Duodenal mucosa (tissue), 2 donors: ENCODE results near the gene SLC48A1.

Experiments
- H3K27ac ChIP-seq: one replicate; pipeline ENCODE4 v1.7.0; 2013; ENCODE audit warnings: low read depth, low read length
- H3K27me3 ChIP-seq, 2 donors: one replicate each; pipeline ENCODE4 v1.7.0; 2013; ENCODE audit warnings: low read length in 2 of 2, control low read depth in 1 of 2; ENCODE audit not compliant: insufficient read depth in 2 of 2, control insufficient read depth in 1 of 2
- H3K36me3 ChIP-seq, 2 donors: one replicate each; pipeline ENCODE4 v1.7.0; 2013; ENCODE audit warnings: low read length in 2 of 2, control low read depth in 1 of 2; ENCODE audit not compliant: insufficient read depth in 2 of 2, control insufficient read depth in 1 of 2
- H3K4me1 ChIP-seq, 2 donors: one replicate each; pipeline ENCODE4 v1.7.0; 2013; ENCODE audit warnings: low read length in 2 of 2, control low read depth in 1 of 2; ENCODE audit not compliant: insufficient read depth in 2 of 2, control insufficient read depth in 1 of 2
- H3K4me3 ChIP-seq, 2 donors: one replicate each; pipeline ENCODE4 v1.7.0; 2013; ENCODE audit warnings: low read length in 2 of 2, low read depth in 1 of 2
- H3K9ac ChIP-seq, 2 donors: one replicate each; pipeline ENCODE4 v1.7.0; 2013; ENCODE audit warnings: low read length in 2 of 2, low read depth in 1 of 2
- H3K9me3 ChIP-seq, 2 donors: one replicate each; pipeline ENCODE4 v1.7.0; 2013; ENCODE audit warnings: low read length in 2 of 2, control low read depth in 1 of 2; ENCODE audit not compliant: control insufficient read depth in 1 of 2

SLC48A1 gene

GRCh38 chr12:47800582-47800981, 27.5 kb downstream of the SLC48A1 start:
- H3K4me3 ChIP-seq: no peak overlapping the region
- H3K36me3 ChIP-seq: peaks cover 0 to 20% of the 10 kb centered on the region in 2 donors
- H3K9ac ChIP-seq: no peak overlapping the region
- H3K27me3 ChIP-seq: no peaks in the 10 kb centered on the region
- H3K9me3 ChIP-seq: no peaks in the 10 kb centered on the region
- peaks cover 30 to 46% of the 10 kb centered on the region in 2 donors for H3K4me1 ChIP-seq
- H3K27ac ChIP-seq: no peak overlapping the region

GRCh38 chr12:47801170-47801903, 28.3 kb downstream of the SLC48A1 start:
- Histone ChIP-seq H3K27me3 (no peaks in the 10 kb centered on the region), H3K4me3 (no peak overlapping the region), H3K9ac (peak overlapping the region in 1 of 2 donors; percentile 18), H3K36me3 (peaks cover 0 to 15% of the 10 kb centered on the region in 2 donors), H3K9me3 (no peaks in the 10 kb centered on the region), H3K4me1 (peaks cover 38 to 54% of the 10 kb centered on the region in 2 donors), H3K27ac (no peak overlapping the region)

DNA sequence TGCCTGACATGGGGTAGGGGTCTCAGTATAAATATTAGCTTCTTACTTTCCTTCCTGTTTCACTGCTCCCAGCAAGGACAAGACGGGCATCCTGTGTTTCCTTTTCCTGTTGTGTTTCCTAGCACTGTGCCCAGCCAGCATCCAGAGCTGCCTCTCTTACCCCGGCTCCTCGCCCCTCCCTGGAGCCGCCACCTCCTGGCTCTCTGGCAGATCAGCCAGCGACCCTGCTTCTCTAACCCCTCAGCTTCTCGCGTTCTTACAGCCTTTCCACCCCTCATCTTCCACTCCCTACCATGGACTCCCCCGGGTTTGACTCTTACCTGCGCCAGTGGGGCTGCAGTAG, 28.8 kb downstream of the SLC48A1 start:
- H3K4me1 ChIP-seq: peaks cover 38 to 59% of the 10 kb centered on the region in 2 donors

GRCh38 chr12:47802312-47802711, 29.3 kb downstream of the SLC48A1 start:
- Histone ChIP-seq H3K9ac (peak overlapping the region; percentile 7 to 18), H3K27ac (peak overlapping the region; percentile 5), H3K27me3 (no peaks in the 10 kb centered on the region), H3K9me3 (no peaks in the 10 kb centered on the region), H3K36me3 (peaks cover 0 to 8% of the 10 kb centered on the region in 2 donors), H3K4me1 (peaks cover 41 to 63% of the 10 kb centered on the region in 2 donors), H3K4me3 (no peak overlapping the region)

More for the DNA sequence above, 28.8 kb downstream of the SLC48A1 start:
- H3K4me3 ChIP-seq: no peak overlapping the region
- no peak overlapping the region for H3K27ac ChIP-seq
- H3K9me3 ChIP-seq: no peaks in the 10 kb centered on the region
- H3K9ac ChIP-seq: peak overlapping the region in 1 of 2 donors; percentile 7
- peaks cover 0 to 11% of the 10 kb centered on the region in 2 donors for H3K36me3 ChIP-seq
- no peaks in the 10 kb centered on the region for H3K27me3 ChIP-seq

DNA sequence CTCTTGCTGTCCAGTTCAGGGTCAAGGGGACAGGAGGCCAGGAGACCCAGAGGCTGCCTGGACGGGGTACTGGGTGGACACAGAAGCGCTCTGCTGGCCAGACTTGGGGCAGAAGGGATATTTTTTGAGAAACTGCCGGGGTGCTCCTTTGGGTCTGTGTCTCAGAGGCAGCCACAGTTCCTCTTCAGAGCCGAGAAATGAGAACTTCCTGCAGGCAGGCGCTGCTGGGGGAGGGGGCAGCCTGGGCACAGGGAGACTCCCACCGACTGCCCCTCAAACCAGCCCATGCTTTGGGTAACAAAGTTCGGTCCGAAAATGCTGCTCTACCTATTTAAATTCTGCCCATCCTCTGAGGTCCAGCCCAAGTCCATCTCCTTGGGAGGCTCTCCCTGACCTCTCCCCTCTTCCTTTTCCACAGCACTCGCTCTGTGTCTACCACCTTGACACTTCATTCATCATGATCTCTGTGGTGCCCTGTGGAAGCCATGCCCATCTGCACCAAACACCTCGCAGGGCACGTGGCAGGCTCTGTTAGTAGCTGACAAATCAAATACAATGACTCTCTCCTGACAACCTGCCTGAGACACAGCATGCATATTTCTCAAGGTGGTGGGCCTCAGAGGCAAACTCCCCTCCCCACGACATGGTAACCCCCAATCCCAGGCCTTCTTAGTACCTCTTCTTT, 30.3 kb downstream of the SLC48A1 start:
- Histone ChIP-seq H3K4me1 (peaks cover 49 to 74% of the 10 kb centered on the region in 2 donors), H3K9ac (no peak overlapping the region), H3K4me3 (no peak overlapping the region), H3K9me3 (no peaks in the 10 kb centered on the region), H3K36me3 (no peaks in the 10 kb centered on the region), H3K27ac (no peak overlapping the region), H3K27me3 (no peaks in the 10 kb centered on the region)

- Histone ChIP-seq H3K4me1 (peaks cover 58 to 81% of the 10 kb centered on the region in 2 donors), H3K36me3 (no peaks in the 10 kb centered on the region), H3K27ac (no peak overlapping the region), H3K4me3 (no peak overlapping the region), H3K9ac (no peak overlapping the region), H3K27me3 (no peaks in the 10 kb centered on the region), H3K9me3 (no peaks in the 10 kb centered on the region)
These were observed 31.1 kb downstream of the SLC48A1 start for GRCh38 chr12:47804171-47804570.

GRCh38 chr12:47805417-47805816, 32.4 kb downstream of the SLC48A1 start:
- Histone ChIP-seq H3K27ac (no peak overlapping the region), H3K9ac (no peak overlapping the region), H3K4me1 (peaks cover 61 to 79% of the 10 kb centered on the region in 2 donors), H3K27me3 (no peaks in the 10 kb centered on the region), H3K36me3 (no peaks in the 10 kb centered on the region), H3K9me3 (no peaks in the 10 kb centered on the region), H3K4me3 (no peak overlapping the region)

DNA sequence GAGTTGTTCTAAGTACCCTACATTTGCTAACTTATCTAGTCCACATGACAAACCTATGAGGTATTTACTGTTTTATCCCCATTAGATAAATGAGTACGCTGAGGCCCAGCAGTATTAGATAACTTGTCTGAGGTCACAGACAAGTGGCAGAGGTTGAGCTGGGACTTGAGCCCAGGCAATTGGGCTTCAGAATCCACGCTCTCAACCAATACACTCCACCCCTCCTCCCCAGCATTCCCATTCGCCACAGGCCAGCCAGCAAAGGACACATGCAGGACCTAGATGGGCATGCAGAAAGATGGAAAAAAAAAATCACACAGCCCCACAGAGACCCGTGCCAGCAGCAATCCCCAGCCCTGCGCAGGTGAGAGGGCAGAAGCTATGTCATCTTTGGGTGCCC, 34.3 kb downstream of the SLC48A1 start:
- no peak overlapping the region for H3K27ac ChIP-seq
- H3K4me3 ChIP-seq: no peak overlapping the region
- H3K27me3 ChIP-seq: no peaks in the 10 kb centered on the region
- peaks cover 68 to 87% of the 10 kb centered on the region in 2 donors for H3K4me1 ChIP-seq
- H3K36me3 ChIP-seq: no peaks in the 10 kb centered on the region
- no peaks in the 10 kb centered on the region for H3K9me3 ChIP-seq
- H3K9ac ChIP-seq: no peak overlapping the region

GRCh38 chr12:47808050-47808449, 35.0 kb downstream of the SLC48A1 start:
- no peaks in the 10 kb centered on the region for H3K9me3 ChIP-seq
- peak overlapping the region in 1 of 2 donors; percentile 31 for H3K9ac ChIP-seq
- H3K36me3 ChIP-seq: no peaks in the 10 kb centered on the region
- H3K27ac ChIP-seq: peak overlapping the region; percentile 65
- H3K4me3 ChIP-seq: peak overlapping the region; percentile 6 to 30
- H3K27me3 ChIP-seq: no peaks in the 10 kb centered on the region
- peaks cover 65 to 84% of the 10 kb centered on the region in 2 donors for H3K4me1 ChIP-seq

DNA sequence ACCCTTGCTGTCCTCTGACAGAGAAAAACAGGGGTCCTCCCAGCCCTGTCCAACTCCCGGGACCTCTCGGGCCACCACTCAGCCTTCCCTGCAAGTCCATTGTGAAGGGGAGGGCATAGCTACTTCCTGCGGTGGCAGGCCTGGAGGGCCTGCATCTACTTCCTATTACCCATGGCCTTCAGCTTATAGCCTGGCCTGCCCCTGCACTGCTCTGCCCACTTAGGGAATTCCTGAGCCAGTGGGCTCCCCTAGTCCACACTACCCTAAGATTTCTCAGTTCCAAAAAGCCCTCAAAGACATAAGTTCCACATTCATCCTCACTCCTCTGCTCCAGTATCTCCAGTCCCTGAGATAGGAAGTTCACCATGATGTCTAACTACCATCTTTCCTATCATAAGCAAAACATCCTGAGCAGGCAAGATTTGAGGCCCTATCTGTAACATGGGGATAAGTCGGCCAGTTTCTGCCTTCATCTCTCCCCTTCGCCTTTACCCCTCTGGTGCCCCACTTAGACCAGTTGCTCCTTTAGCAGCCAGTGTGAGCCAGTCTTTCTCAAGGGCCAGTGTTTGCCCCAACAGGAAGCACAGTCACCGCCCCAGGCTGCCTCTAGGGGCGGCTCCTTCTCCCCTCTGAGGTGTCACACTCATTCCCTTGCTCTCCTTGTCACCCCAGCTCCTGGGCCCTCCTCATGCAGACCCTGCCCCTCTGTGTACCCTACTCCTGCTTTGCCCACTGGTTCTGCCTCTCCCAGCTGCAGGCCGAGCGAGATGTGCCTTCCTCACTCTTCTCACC, 35.7 kb downstream of the SLC48A1 start:
- H3K36me3 ChIP-seq: no peaks in the 10 kb centered on the region
- no peaks in the 10 kb centered on the region for H3K9me3 ChIP-seq
- H3K9ac ChIP-seq: peak overlapping the region; percentile 31 to 38
- H3K4me1 ChIP-seq: peaks cover 66 to 84% of the 10 kb centered on the region in 2 donors
- H3K27me3 ChIP-seq: no peaks in the 10 kb centered on the region
- peak overlapping the region; percentile 6 to 30 for H3K4me3 ChIP-seq
- H3K27ac ChIP-seq: peak overlapping the region; percentile 65
